Activated T-cell treated with anti-CD3 and anti-CD28 coated beads, Interleukin-2, amount 50 U/mL, for 72 hours (primary cell): ENCODE results near the gene CYP51A1. TPM values are rescaled to one million over a fixed set of nuclear protein-coding genes. Genes with fewer than 3 reads are reported as not detected.
"Not testable (repeated sequence)": the region's sequence is repeated elsewhere in the genome, so short reads cannot be mapped to it uniquely, and the experiment has no call there.

Experiments
- ATAC-seq, 2 donors: fragments of 150-1000 bp; cut with Tn5 transposase; replicated peaks in 1 of 2; 2 replicates each; pipeline ENCODE4 v1.10.0; 2021; ENCODE audit warnings: moderate library complexity in 2 of 2, mild to moderate bottlenecking in 1 of 2
- DNase-seq, 2 donors: peaks; one replicate each; pipeline ENCODE4 v3.0.0; 2021 to 2022; ENCODE audit warnings: mixed read lengths in 1 of 2
- H3K27ac Mint-ChIP-seq: one replicate; pipeline ENCODE4 v1.8.0; 2022; ENCODE audit warnings: mild to moderate bottlenecking, moderate library complexity, mixed read lengths
- H3K27me3 Mint-ChIP-seq: one replicate; pipeline ENCODE4 v1.8.0; 2022; ENCODE audit warnings: low read depth, mixed read lengths
- H3K36me3 Mint-ChIP-seq, 2 donors: one replicate each; pipeline ENCODE4 v1.8.0; 2022; ENCODE audit warnings: mixed read lengths in 2 of 2, mild to moderate bottlenecking in 1 of 2; ENCODE audit not compliant: insufficient read depth in 2 of 2
- H3K4me1 Mint-ChIP-seq: one replicate; pipeline ENCODE4 v1.8.0; 2022; ENCODE audit warnings: low read depth, mixed read lengths
- H3K4me3 Mint-ChIP-seq, 2 donors: one replicate each; pipeline ENCODE4 v1.8.0; 2022; ENCODE audit warnings: mild to moderate bottlenecking in 2 of 2, mixed read lengths in 2 of 2, moderate library complexity in 2 of 2
- H3K9me3 Mint-ChIP-seq, 2 donors: one replicate each; pipeline ENCODE4 v1.8.0; 2022; ENCODE audit warnings: mixed read lengths in 2 of 2
- total RNA-seq, 2 donors: library from RNA; stranded (reverse); gene quantifications; one replicate each; pipeline ENCODE4 v1.2.3, GENCODE V29; 2022

The CYP51A1 gene
- 10 to 100 TPM; 29.8 to 29.9 TPM for total RNA-seq

GRCh38 chr7:92134271-92135051, at the start of gene CYP51A1:
TSS of gene CYP51A1 (minus strand) at chr7:92134477. CDS start at chr7:92134364, 113 bp downstream.
- Mint-ChIP-seq H3K27ac (peak within 1 kb of the TSS; percentile 98), H3K27me3 (no peaks in the 10 kb centered on the region), H3K4me3 (peak within 1 kb of the TSS; percentile 93 to 96), H3K4me1 (peaks cover 29% of the 10 kb centered on the region), H3K9me3 (no peaks in the 10 kb centered on the region), H3K36me3 (peaks cover 2 to 11% of the 10 kb centered on the region in 2 donors)
- peak; percentile 93 to 94 for ATAC-seq
- DNase-seq: peak; percentile 94

- Mint-ChIP-seq H3K27ac (no peak within 1 kb of the TSS), H3K27me3 (no peaks in the 10 kb centered on the region), H3K9me3 (no peaks in the 10 kb centered on the region), H3K4me3 (peak within 1 kb of the TSS; percentile 85 to 87), H3K4me1 (no peaks in the 10 kb centered on the region), H3K36me3 (no peaks in the 10 kb centered on the region)
- DNase-seq (peak; percentile 92 to 96), ATAC-seq (peak; percentile 100)
These were observed 44.9 kb upstream of the CYP51A1 start, which contains the start of gene LRRD1 for GRCh38 chr7:92178928-92179924. TSS of gene LRRD1 (minus strand) at chr7:92179142. CDS start at chr7:92165202, 13,940 bp downstream.

- Mint-ChIP-seq H3K36me3 (no peaks in the 10 kb centered on the region), H3K4me3 (no peak overlapping the region), H3K9me3 (no peaks in the 10 kb centered on the region), H3K27me3 (peaks cover 10% of the 10 kb centered on the region), H3K27ac (no peak overlapping the region), H3K4me1 (no peaks in the 10 kb centered on the region)
- ATAC-seq (no peak), DNase-seq (no peak)
These were observed 43.1 kb upstream of the CYP51A1 start for GRCh38 chr7:92177362-92177761.

- not testable (repeated sequence) for ATAC-seq, H3K4me1 Mint-ChIP-seq, H3K27me3 Mint-ChIP-seq, H3K4me3 Mint-ChIP-seq, H3K9me3 Mint-ChIP-seq, DNase-seq, H3K36me3 Mint-ChIP-seq, H3K27ac Mint-ChIP-seq
These were observed 35.3 kb upstream of the CYP51A1 start for GRCh38 chr7:92169529-92169928.

GRCh38 chr7:92161271-92161670, 27.0 kb upstream of the CYP51A1 start:
- no peak overlapping the region for H3K4me3 Mint-ChIP-seq
- DNase-seq: no peak
- no peak overlapping the region for H3K27ac Mint-ChIP-seq
- H3K9me3 Mint-ChIP-seq: no peaks in the 10 kb centered on the region
- no peaks in the 10 kb centered on the region for H3K36me3 Mint-ChIP-seq
- ATAC-seq: no peak
- H3K4me1 Mint-ChIP-seq: peaks cover 7% of the 10 kb centered on the region
- peaks cover 13% of the 10 kb centered on the region for H3K27me3 Mint-ChIP-seq

GRCh38 chr7:92158660-92159575, 24.6 kb upstream of the CYP51A1 start:
- peaks cover 7% of the 10 kb centered on the region for H3K4me1 Mint-ChIP-seq
- peaks cover 13% of the 10 kb centered on the region for H3K27me3 Mint-ChIP-seq
- no peaks in the 10 kb centered on the region for H3K36me3 Mint-ChIP-seq
- H3K9me3 Mint-ChIP-seq: no peaks in the 10 kb centered on the region
- no peak overlapping the region for H3K4me3 Mint-ChIP-seq
- H3K27ac Mint-ChIP-seq: no peak overlapping the region
- ATAC-seq (no peak), DNase-seq (no peak)

- Mint-ChIP-seq H3K4me1 (peaks cover 7% of the 10 kb centered on the region), H3K36me3 (no peaks in the 10 kb centered on the region), H3K9me3 (no peaks in the 10 kb centered on the region), H3K27me3 (peaks cover 13% of the 10 kb centered on the region), H3K27ac (no peak overlapping the region), H3K4me3 (no peak overlapping the region)
- no peak for ATAC-seq
- DNase-seq: no peak
These were observed 22.7 kb upstream of the CYP51A1 start for GRCh38 chr7:92156990-92157389.

GRCh38 chr7:92155108-92155739, 20.9 kb upstream of the CYP51A1 start:
- Mint-ChIP-seq H3K4me1 (peaks cover 7% of the 10 kb centered on the region), H3K9me3 (no peaks in the 10 kb centered on the region), H3K36me3 (no peaks in the 10 kb centered on the region), H3K27ac (no peak overlapping the region), H3K27me3 (peaks cover 5% of the 10 kb centered on the region), H3K4me3 (no peak overlapping the region)
- ATAC-seq: no peak
- DNase-seq: no peak

GRCh38 chr7:92150450-92151017, 16.3 kb upstream of the CYP51A1 start:
- ATAC-seq (no peak), DNase-seq (no peak)
- H3K4me3 Mint-ChIP-seq: no peak overlapping the region
- no peaks in the 10 kb centered on the region for H3K4me1 Mint-ChIP-seq
- H3K27me3 Mint-ChIP-seq: no peaks in the 10 kb centered on the region
- H3K36me3 Mint-ChIP-seq: no peaks in the 10 kb centered on the region
- no peaks in the 10 kb centered on the region for H3K9me3 Mint-ChIP-seq
- H3K27ac Mint-ChIP-seq: no peak overlapping the region

GRCh38 chr7:92149736-92150239, 15.5 kb upstream of the CYP51A1 start:
- no peaks in the 10 kb centered on the region for H3K4me1 Mint-ChIP-seq
- H3K36me3 Mint-ChIP-seq: no peaks in the 10 kb centered on the region
- ATAC-seq: no peak
- H3K27ac Mint-ChIP-seq: no peak overlapping the region
- no peaks in the 10 kb centered on the region for H3K9me3 Mint-ChIP-seq
- no peak for DNase-seq
- H3K4me3 Mint-ChIP-seq: no peak overlapping the region
- H3K27me3 Mint-ChIP-seq: no peaks in the 10 kb centered on the region

GRCh38 chr7:92143192-92143880, 9.1 kb upstream of the CYP51A1 start:
- H3K36me3 Mint-ChIP-seq, H3K27me3 Mint-ChIP-seq, H3K4me1 Mint-ChIP-seq, H3K4me3 Mint-ChIP-seq, ATAC-seq, H3K27ac Mint-ChIP-seq, DNase-seq, H3K9me3 Mint-ChIP-seq: not testable (repeated sequence)
